Astrocyte (in vitro differentiated cells and primary cell): Measurements from ENCODE around the gene HOXC11. TPM values are rescaled to one million over a fixed set of nuclear protein-coding genes. Genes with fewer than 3 reads are reported as not detected.

Source experiments
- DNase-seq: peaks from one replicate; pipeline ENCODE4 v3.0.0-alpha.2; 2010; ENCODE audit warnings: low read depth
- FAIRE-seq: peaks from 2 replicates; lab custom pipeline; 2011; peaks lifted over from hg19 to GRCh38; lab: Jason Lieb, UNC
- H2AFZ ChIP-seq: 2 replicates; pipeline ENCODE4 v1.6.0; 2012; ENCODE audit warnings: low read depth, low read length, inconsistent platforms
- H3K27ac ChIP-seq: 2 replicates; pipeline ENCODE4 v1.5.1; 2011; ENCODE audit warnings: low read depth, low read length, inconsistent platforms
- H3K27me3 ChIP-seq: 2 replicates; pipeline ENCODE4 v1.6.0; 2011; ENCODE audit warnings: low read length, inconsistent platforms; ENCODE audit not compliant: insufficient read depth
- H3K36me3 ChIP-seq: 2 replicates; pipeline ENCODE4 v1.5.1; 2011; ENCODE audit warnings: low read length, inconsistent platforms; ENCODE audit not compliant: insufficient read depth
- H3K4me1 ChIP-seq: 2 replicates; pipeline ENCODE4 v1.5.1; 2011; ENCODE audit warnings: low read length, inconsistent platforms; ENCODE audit not compliant: insufficient read depth
- H3K4me2 ChIP-seq: 2 replicates; pipeline ENCODE4 v1.6.0; 2012; ENCODE audit warnings: low read length, inconsistent platforms
- H3K4me3 ChIP-seq: 2 replicates; pipeline ENCODE4 v1.5.1; 2011; ENCODE audit warnings: low read depth, mild to moderate bottlenecking, low read length, inconsistent platforms; ENCODE audit not compliant: insufficient read depth
- H3K79me2 ChIP-seq: 2 replicates; pipeline ENCODE4 v1.6.0; 2012; ENCODE audit warnings: mild to moderate bottlenecking, low read length, inconsistent platforms; ENCODE audit not compliant: insufficient read depth
- H3K9ac ChIP-seq: 2 replicates; pipeline ENCODE4 v1.6.0; 2012; ENCODE audit warnings: mild to moderate bottlenecking, low read length, inconsistent platforms
- H3K9me3 ChIP-seq: 2 replicates; pipeline ENCODE4 v1.5.1; 2012; ENCODE audit warnings: low read depth, mild to moderate bottlenecking, low read length, inconsistent platforms; ENCODE audit not compliant: insufficient read depth
- H4K20me1 ChIP-seq: 2 replicates; pipeline ENCODE4 v1.6.0; 2012; ENCODE audit warnings: low read length, inconsistent platforms; ENCODE audit not compliant: insufficient read depth
- H3K27ac Mint-ChIP-seq: one replicate; pipeline ENCODE4 v1.8.0; 2021; ENCODE audit warnings: mild to moderate bottlenecking, mixed read lengths; ENCODE audit not compliant: unreplicated experiment
- H3K27me3 Mint-ChIP-seq: one replicate; pipeline ENCODE4 v1.8.0; 2021; ENCODE audit warnings: low read depth, mixed read lengths; ENCODE audit not compliant: unreplicated experiment
- H3K36me3 Mint-ChIP-seq: one replicate; pipeline ENCODE4 v1.8.0; 2021; ENCODE audit warnings: low read depth, mixed read lengths; ENCODE audit not compliant: unreplicated experiment
- H3K4me1 Mint-ChIP-seq: one replicate; pipeline ENCODE4 v1.8.0; 2021; ENCODE audit warnings: low read depth, mixed read lengths; ENCODE audit not compliant: unreplicated experiment
- H3K4me3 Mint-ChIP-seq: one replicate; pipeline ENCODE4 v1.8.0; 2021; ENCODE audit warnings: mild to moderate bottlenecking, moderate library complexity, mixed read lengths; ENCODE audit not compliant: unreplicated experiment
- H3K9me3 Mint-ChIP-seq: one replicate; pipeline ENCODE4 v1.8.0; 2021; ENCODE audit warnings: mild to moderate bottlenecking, mixed read lengths; ENCODE audit not compliant: unreplicated experiment
- EZH2 ChIP-seq: IDR thresholded peaks from 2 replicates; pipeline ENCODE4 v1.6.1; 2012; ENCODE audit warnings: mild to moderate bottlenecking, low read length, inconsistent platforms; ENCODE audit not compliant: insufficient read depth
- total RNA-seq: library from RNA; stranded (reverse); gene quantifications from 2 replicates; pipeline ENCODE4 v1.2.1, GENCODE V29; 2021
- TF ChIP-seq, protein P1 (sequence below): IDR thresholded peaks from 2 replicates; pipeline ENCODE4 v1.5.1; 2011; ENCODE audit warnings: low read depth, mild to moderate bottlenecking, inconsistent platforms, low read length, moderate library complexity; ENCODE audit not compliant: insufficient read depth

Gene HOXC11
- total RNA-seq, 1 donor from 2014 or later, result not detected

GRCh38 chr12:53994009-53994263 lies 21.0 kb downstream of the HOXC11 start:
- TF ChIP-seq, protein P1, sequence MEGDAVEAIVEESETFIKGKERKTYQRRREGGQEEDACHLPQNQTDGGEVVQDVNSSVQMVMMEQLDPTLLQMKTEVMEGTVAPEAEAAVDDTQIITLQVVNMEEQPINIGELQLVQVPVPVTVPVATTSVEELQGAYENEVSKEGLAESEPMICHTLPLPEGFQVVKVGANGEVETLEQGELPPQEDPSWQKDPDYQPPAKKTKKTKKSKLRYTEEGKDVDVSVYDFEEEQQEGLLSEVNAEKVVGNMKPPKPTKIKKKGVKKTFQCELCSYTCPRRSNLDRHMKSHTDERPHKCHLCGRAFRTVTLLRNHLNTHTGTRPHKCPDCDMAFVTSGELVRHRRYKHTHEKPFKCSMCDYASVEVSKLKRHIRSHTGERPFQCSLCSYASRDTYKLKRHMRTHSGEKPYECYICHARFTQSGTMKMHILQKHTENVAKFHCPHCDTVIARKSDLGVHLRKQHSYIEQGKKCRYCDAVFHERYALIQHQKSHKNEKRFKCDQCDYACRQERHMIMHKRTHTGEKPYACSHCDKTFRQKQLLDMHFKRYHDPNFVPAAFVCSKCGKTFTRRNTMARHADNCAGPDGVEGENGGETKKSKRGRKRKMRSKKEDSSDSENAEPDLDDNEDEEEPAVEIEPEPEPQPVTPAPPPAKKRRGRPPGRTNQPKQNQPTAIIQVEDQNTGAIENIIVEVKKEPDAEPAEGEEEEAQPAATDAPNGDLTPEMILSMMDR, result no peak
- TF ChIP-seq EZH2, result peak; percentile 72
- Histone ChIP-seq H3K4me1 (peaks cover 4% of the 10 kb centered on the region), H3K9ac (no peak overlapping the region), H3K27ac (no peak overlapping the region), H3K27me3 (peaks cover 96% of the 10 kb centered on the region), H4K20me1 (no peaks in the 10 kb centered on the region), H3K4me3 (no peak overlapping the region), H3K4me2 (no peak overlapping the region), H3K9me3 (peaks cover 10% of the 10 kb centered on the region), H3K79me2 (no peaks in the 10 kb centered on the region), H3K36me3 (no peaks in the 10 kb centered on the region), H2AFZ (no peak overlapping the region)
- FAIRE-seq (no peak), DNase-seq (no peak)
- Mint-ChIP-seq H3K36me3 (no peaks in the 10 kb centered on the region), H3K4me1 (no peaks in the 10 kb centered on the region), H3K4me3 (no peak overlapping the region), H3K9me3 (peaks cover 31% of the 10 kb centered on the region), H3K27ac (no peak overlapping the region), H3K27me3 (peaks cover 90% of the 10 kb centered on the region)

- DNase-seq (no peak), FAIRE-seq (no peak)
- Mint-ChIP-seq H3K9me3 (peaks cover 29% of the 10 kb centered on the region), H3K36me3 (no peaks in the 10 kb centered on the region), H3K4me3 (no peak overlapping the region), H3K4me1 (no peaks in the 10 kb centered on the region), H3K27me3 (peaks cover 90% of the 10 kb centered on the region), H3K27ac (no peak overlapping the region)
- no peak overlapping the region for H3K4me3 ChIP-seq
- peaks cover 96% of the 10 kb centered on the region for H3K27me3 ChIP-seq
- H2AFZ ChIP-seq, result no peak overlapping the region
- H3K9ac ChIP-seq, result no peak overlapping the region
- H3K79me2 ChIP-seq, result no peaks in the 10 kb centered on the region
- peaks cover 4% of the 10 kb centered on the region for H3K4me1 ChIP-seq
- peaks cover 10% of the 10 kb centered on the region for H3K9me3 ChIP-seq
- H4K20me1 ChIP-seq, result no peaks in the 10 kb centered on the region
- H3K36me3 ChIP-seq, result no peaks in the 10 kb centered on the region
- peak overlapping the region; percentile 78 for H3K4me2 ChIP-seq
- no peak overlapping the region for H3K27ac ChIP-seq
- TF ChIP-seq EZH2, result peak; percentile 62
- TF ChIP-seq, protein P1, result no peak
Measured at GRCh38 chr12:53994264-53995001, 21.5 kb downstream of the HOXC11 start.

GRCh38 chr12:53995002-53995377 lies 22.1 kb downstream of the HOXC11 start:
- Histone ChIP-seq H3K4me2 (peak overlapping the region; percentile 78), H3K27ac (no peak overlapping the region), H3K9ac (no peak overlapping the region), H4K20me1 (no peaks in the 10 kb centered on the region), H3K79me2 (no peaks in the 10 kb centered on the region), H3K4me3 (no peak overlapping the region), H3K36me3 (no peaks in the 10 kb centered on the region), H3K4me1 (peaks cover 4% of the 10 kb centered on the region), H2AFZ (no peak overlapping the region), H3K9me3 (peaks cover 10% of the 10 kb centered on the region), H3K27me3 (peaks cover 96% of the 10 kb centered on the region)
- Mint-ChIP-seq H3K4me1 (no peaks in the 10 kb centered on the region), H3K27ac (no peak overlapping the region), H3K9me3 (peaks cover 28% of the 10 kb centered on the region), H3K4me3 (no peak overlapping the region), H3K36me3 (no peaks in the 10 kb centered on the region), H3K27me3 (peaks cover 88% of the 10 kb centered on the region)
- DNase-seq (no peak), FAIRE-seq (no peak)
- TF ChIP-seq, protein P1, result no peak
- peak; percentile 6 for TF ChIP-seq EZH2
